Esophagus mucosa (tissue), 1 donor: ENCODE results near the gene THBD. TPM values are rescaled to one million over a fixed set of nuclear protein-coding genes. Genes with fewer than 3 reads are reported as not detected.
A peak's percentile ranks its signal among the peaks of the same experiment; 100 is the strongest.

Source experiments
- ATAC-seq: fragments of 200-7000 bp; cut with Tn5 transposase; one replicate; pipeline ENCODE4 v1.9.1; 2020
- total RNA-seq: library from RNA; stranded (reverse); gene quantifications from one replicate; pipeline ENCODE4 v1.2.4, GENCODE V29; 2023
- donor health status: DM: yes; HTN: yes; CAD: no.

Gene THBD
- total RNA-seq, 1 donor from 2014 or later = 46.5 TPM

GRCh38 chr20:23009636-23010035 is 39.8 kb downstream of the THBD start:
- ATAC-seq = peak; percentile 57

- no peak for ATAC-seq
These were observed 40.8 kb downstream of the THBD start for GRCh38 chr20:23008667-23009066.

- ATAC-seq = no peak
These were observed 41.4 kb downstream of the THBD start for GRCh38 chr20:23007886-23008655.

- no peak for ATAC-seq
These were observed 42.0 kb downstream of the THBD start for GRCh38 chr20:23007462-23007861.

GRCh38 chr20:23005776-23006175 is 43.7 kb downstream of the THBD start:
- ATAC-seq = no peak

- ATAC-seq = no peak
These were observed 45.5 kb downstream of the THBD start for GRCh38 chr20:23003881-23004460.

- ATAC-seq = no peak
These were observed 46.3 kb downstream of the THBD start for GRCh38 chr20:23003077-23003635.

- no peak for ATAC-seq
These were observed 47.2 kb downstream of the THBD start for GRCh38 chr20:23002276-23002675.

- ATAC-seq = no peak
These were observed 49.1 kb downstream of the THBD start for GRCh38 chr20:23000232-23000947.

- no peak for ATAC-seq
These were observed 49.7 kb downstream of the THBD start for GRCh38 chr20:22999756-23000155.

- ATAC-seq = no peak
These were observed 51.0 kb downstream of the THBD start for GRCh38 chr20:22998476-22998875.

GRCh38 chr20:22995923-22996322 is 53.5 kb downstream of the THBD start:
- no peak for ATAC-seq

Other genes with a start within 250 kb of the THBD start
- gene SSTR4, start 14.4 kb downstream of the THBD start, total RNA-seq = not detected
- 7.9 TPM for gene CD93, start 36.7 kb upstream of the THBD start, total RNA-seq